ENCODE data around the gene TMEM258.

The TMEM258 gene

GRCh38 chr11:61747192-61747966 lies 45.0 kb downstream of the TMEM258 start:
- TF ChIP-seq, protein P1, sequence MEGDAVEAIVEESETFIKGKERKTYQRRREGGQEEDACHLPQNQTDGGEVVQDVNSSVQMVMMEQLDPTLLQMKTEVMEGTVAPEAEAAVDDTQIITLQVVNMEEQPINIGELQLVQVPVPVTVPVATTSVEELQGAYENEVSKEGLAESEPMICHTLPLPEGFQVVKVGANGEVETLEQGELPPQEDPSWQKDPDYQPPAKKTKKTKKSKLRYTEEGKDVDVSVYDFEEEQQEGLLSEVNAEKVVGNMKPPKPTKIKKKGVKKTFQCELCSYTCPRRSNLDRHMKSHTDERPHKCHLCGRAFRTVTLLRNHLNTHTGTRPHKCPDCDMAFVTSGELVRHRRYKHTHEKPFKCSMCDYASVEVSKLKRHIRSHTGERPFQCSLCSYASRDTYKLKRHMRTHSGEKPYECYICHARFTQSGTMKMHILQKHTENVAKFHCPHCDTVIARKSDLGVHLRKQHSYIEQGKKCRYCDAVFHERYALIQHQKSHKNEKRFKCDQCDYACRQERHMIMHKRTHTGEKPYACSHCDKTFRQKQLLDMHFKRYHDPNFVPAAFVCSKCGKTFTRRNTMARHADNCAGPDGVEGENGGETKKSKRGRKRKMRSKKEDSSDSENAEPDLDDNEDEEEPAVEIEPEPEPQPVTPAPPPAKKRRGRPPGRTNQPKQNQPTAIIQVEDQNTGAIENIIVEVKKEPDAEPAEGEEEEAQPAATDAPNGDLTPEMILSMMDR (IDR thresholded peaks at IDR 0.05; ENCODE audit: control extremely low read depth, extremely low read depth, low read depth, missing control alignments): peak; percentile 94
- peak; percentile 89 for DNase-seq (ENCODE audit: extremely low spot score)
- POLR2A ChIA-PET: no interaction called here
- CTCF ChIA-PET: interaction anchor here (0.6 to 6.6 kb wide), 36 partner anchors 8 to 392 kb away, joined by 3 to 91 read pairs (median 6); partner anchors contain the start of genes BEST1, FEN1 and TMEM258

DNA sequence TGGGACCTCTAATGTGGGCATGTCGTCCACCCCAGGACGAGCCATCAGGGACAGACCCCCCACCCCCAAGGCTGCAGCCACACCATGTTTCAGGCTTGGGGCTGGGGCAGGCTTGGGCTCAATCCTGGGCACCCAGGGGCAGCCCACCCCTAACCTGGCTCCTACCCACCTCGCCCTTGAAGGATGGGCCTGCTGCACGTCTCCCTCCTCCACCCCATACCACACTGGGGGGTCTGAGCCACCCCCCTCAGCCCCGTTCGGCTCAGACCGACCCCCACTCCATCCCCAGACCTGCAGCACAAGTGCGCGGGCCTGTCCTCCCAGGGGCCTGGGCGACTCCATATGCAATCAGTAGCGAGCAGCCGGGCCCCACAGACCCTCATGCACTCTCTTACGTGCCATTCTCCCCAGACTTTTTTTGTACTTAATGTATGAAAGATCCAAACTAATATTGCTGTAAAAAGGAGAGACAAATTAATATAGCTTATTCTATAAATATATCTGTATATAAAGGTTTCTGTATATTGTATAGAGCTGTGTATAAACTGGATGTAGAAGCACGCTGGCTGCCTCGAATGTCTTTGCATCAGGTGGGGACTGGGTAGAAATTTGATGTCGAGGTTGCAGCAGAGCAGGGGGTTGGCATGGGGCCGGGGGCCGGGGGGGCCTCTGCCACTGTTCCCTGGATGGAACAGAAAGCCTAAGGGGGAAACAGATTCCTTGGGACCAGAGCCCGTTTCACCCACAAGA lies 45.8 kb downstream of the TMEM258 start:
- ChIA-PET CTCF (interaction anchor here (0.7 to 6.6 kb wide), 22 partner anchors 9 to 362 kb away, joined by 3 to 91 read pairs (median 6); partner anchors contain the start of genes FEN1 and TMEM258), POLR2A (no interaction called here)

DNA sequence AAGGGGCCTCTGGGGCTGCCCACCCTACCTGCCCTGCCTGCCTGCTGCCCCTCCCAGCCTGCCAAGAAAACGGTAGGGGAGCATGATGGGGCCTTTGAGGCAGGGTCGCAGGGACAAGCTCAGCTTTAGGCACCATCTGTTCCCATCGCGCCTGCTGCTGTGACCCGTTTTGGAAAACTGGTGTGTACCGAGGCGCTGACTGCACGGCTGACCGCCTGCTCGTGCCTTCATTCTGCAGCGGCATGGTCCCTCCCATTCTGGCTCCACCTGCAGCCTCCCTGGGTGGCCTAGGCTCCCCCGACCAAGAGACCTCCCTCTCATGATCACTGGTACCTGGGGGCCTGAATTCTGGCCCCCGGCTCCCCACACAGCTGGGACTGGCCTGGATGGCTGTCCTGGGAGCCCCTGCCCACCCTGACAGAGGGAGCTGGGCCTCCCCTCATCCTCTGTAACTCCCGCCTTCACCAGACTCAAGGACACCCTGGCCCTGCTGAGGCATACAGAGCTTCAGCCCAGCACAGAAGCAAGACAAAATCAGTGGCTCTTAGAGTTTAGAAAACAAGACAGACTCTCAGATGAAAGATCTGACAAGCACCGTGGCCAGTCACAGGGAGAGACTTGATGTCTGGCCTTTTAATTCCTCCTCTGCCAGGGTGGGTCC lies 46.5 kb downstream of the TMEM258 start:
- DNase-seq (ENCODE audit: extremely low spot score): no peak
- CTCF ChIA-PET: interaction anchor here (0.8 to 6.6 kb wide), 7 partner anchors 8 to 362 kb away, joined by 3 to 91 read pairs (median 27); partner anchors contain the start of genes FEN1 and TMEM258
- POLR2A ChIA-PET: no interaction called here
- TF ChIP-seq, protein P1 (IDR thresholded peaks at IDR 0.05; ENCODE audit: control extremely low read depth, extremely low read depth, low read depth, missing control alignments): no peak

More for the DNA sequence above, 45.8 kb downstream of the TMEM258 start:
- DNase-seq (ENCODE audit: extremely low spot score): no peak
- TF ChIP-seq, protein P1 (IDR thresholded peaks at IDR 0.05; ENCODE audit: control extremely low read depth, extremely low read depth, low read depth, missing control alignments): no peak

GRCh38 chr11:61744609-61745156 lies 47.7 kb downstream of the TMEM258 start:
- DNase-seq (ENCODE audit: extremely low spot score): no peak
- POLR2A ChIA-PET: no interaction called here
- CTCF ChIA-PET: interaction anchor here (0.7 to 2.5 kb wide), 2 partner anchors 11 to 22 kb away, joined by 3 to 15 read pairs; no protein-coding TSS in a partner anchor
- TF ChIP-seq, protein P1 (IDR thresholded peaks at IDR 0.05; ENCODE audit: control extremely low read depth, extremely low read depth, low read depth, missing control alignments): no peak

DNA sequence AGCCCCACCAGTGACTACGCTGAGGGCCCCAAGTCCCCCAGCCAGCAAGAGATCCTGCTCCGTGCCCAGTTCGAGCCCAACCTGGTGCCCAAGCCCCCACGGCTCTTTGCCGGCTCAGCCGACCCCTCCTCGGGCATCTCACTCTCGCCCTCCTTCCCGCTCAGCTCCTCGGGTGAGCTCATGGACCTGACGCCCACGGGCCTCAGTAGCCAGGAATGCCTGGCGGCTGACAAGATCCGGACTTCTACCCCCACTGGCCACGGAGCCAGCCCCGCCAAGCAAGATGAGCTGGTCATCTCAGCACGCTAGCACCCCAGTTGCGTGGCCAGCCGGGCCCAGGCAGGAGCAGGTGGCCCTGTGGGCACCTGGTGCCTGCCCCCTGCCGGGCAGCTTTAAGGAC lies 48.2 kb downstream of the TMEM258 start:
- ChIA-PET CTCF (interaction anchor here (0.7 to 2.5 kb wide), 2 partner anchors 10 to 23 kb away, joined by 3 to 15 read pairs; no protein-coding TSS in a partner anchor), POLR2A (no interaction called here)
- TF ChIP-seq, protein P1 (IDR thresholded peaks at IDR 0.05; ENCODE audit: control extremely low read depth, extremely low read depth, low read depth, missing control alignments): no peak
- DNase-seq (ENCODE audit: extremely low spot score): no peak
